Stimulated activated naive B cell treated with anti-CD40 and anti-IgM and Interleukin-4, amounts not matched to agents 10 μg/mL and 1 μg/mL and 100 μg/mL, for 72 hours (primary cell): ENCODE measurements around the gene SCOC.
A peak's percentile ranks its signal among the peaks of the same experiment; 100 is the strongest.
"Not testable (repeated sequence)": the region's sequence is repeated elsewhere in the genome, so short reads cannot be mapped to it uniquely, and the experiment has no call there.

Experiments
- ATAC-seq, 2 donors: fragments of 150-1000 bp; cut with Tn5 transposase; replicated peaks; 2 replicates each; pipeline ENCODE4 v1.10.0; 2021; ENCODE audit warnings: moderate library complexity in 1 of 2
- DNase-seq: peaks from one replicate; pipeline ENCODE4 v3.0.0; 2021
- H3K27ac Mint-ChIP-seq: one replicate; pipeline ENCODE4 v1.8.0; 2022; ENCODE audit warnings: mild to moderate bottlenecking, mixed read lengths
- H3K27me3 Mint-ChIP-seq, 2 donors: one replicate each; pipeline ENCODE4 v1.8.0; 2022; ENCODE audit warnings: mixed read lengths in 2 of 2
- H3K36me3 Mint-ChIP-seq, 2 donors: one replicate each; pipeline ENCODE4 v1.8.0; 2022; ENCODE audit warnings: mixed read lengths in 2 of 2, mild to moderate bottlenecking in 1 of 2
- H3K4me1 Mint-ChIP-seq, 2 donors: one replicate each; pipeline ENCODE4 v1.8.0; 2022; ENCODE audit warnings: mixed read lengths in 2 of 2, mild to moderate bottlenecking in 1 of 2
- H3K4me3 Mint-ChIP-seq, 2 donors: one replicate each; pipeline ENCODE4 v1.8.0; 2022; ENCODE audit warnings: mild to moderate bottlenecking in 2 of 2, mixed read lengths in 2 of 2, moderate library complexity in 1 of 2
- H3K9me3 Mint-ChIP-seq, 2 donors: one replicate each; pipeline ENCODE4 v1.8.0; 2022; ENCODE audit warnings: mixed read lengths in 2 of 2, mild to moderate bottlenecking in 1 of 2

The SCOC gene

DNA sequence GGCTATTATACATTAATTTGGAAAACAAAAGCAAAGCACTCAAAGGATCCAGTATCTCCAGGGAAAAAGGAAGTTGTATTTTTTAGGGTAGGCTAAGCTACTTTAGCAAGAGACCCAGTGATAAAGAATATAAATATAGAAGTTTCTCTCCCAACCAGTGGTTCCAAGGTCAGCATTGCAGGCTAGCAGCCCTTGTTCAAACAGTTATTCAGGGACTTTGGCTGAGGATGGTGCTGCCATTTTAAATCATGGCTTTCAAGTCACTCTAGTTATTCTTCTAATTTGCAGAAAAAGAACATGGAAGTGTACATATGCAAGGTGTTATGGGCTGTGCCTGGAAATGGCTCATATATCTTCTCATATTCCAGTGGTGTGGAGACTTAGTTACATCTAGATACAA, 9.3 kb downstream of the SCOC start:
- Mint-ChIP-seq H3K27ac (no peak overlapping the region), H3K27me3 (no peaks in the 10 kb centered on the region), H3K36me3 (peaks cover 4 to 9% of the 10 kb centered on the region in 2 donors), H3K4me1 (no peaks in the 10 kb centered on the region), H3K4me3 (no peak overlapping the region), H3K9me3 (no peaks in the 10 kb centered on the region)
- ATAC-seq (no peak), DNase-seq (no peak)

DNA sequence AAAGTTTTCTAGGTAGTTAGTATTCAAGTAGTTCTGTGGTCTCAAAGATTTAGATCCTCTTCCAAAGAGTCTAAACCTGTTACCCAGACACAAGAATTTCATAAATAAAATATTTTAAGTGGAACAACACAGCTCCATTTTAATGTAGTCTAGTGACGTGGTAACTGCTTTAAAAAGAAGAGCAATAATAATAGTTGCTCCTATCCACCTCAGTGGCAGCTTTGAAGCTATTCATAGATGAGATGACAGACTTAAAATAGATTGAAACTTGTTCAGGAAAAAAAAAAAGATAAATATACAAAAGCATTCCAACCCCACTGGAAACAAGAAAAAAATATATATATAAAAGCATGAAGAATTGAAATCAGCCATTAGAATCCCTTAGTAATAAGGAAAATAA, 14.6 kb downstream of the SCOC start:
- H3K27me3 Mint-ChIP-seq, result no peaks in the 10 kb centered on the region
- DNase-seq, result no peak
- no peak overlapping the region for H3K4me3 Mint-ChIP-seq
- no peak for ATAC-seq
- H3K4me1 Mint-ChIP-seq, result no peaks in the 10 kb centered on the region
- no peaks in the 10 kb centered on the region for H3K9me3 Mint-ChIP-seq
- peaks cover 0 to 2% of the 10 kb centered on the region in 2 donors for H3K36me3 Mint-ChIP-seq
- H3K27ac Mint-ChIP-seq, result no peak overlapping the region

DNA sequence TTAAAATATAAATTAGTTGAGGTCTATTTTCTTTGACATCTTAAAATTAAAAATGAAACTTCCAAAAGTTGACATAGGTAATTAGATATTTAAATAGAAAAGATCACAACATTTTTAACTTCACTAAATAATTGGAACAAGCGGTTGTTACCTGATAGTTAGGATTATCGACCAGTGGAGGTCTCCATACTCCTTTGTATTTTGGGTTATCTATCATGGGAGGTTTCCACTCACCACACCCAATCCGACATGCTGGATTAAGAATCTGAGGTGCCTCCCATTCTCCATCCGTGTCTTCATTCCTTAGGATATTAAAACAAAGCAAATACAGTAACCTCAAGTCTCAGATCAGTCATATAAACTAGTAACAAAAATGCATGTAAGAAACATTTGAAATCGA, 22.2 kb downstream of the SCOC start:
- no peaks in the 10 kb centered on the region for H3K9me3 Mint-ChIP-seq
- no peak for DNase-seq
- no peaks in the 10 kb centered on the region for H3K36me3 Mint-ChIP-seq
- no peak overlapping the region for H3K4me3 Mint-ChIP-seq
- ATAC-seq, result no peak
- no peaks in the 10 kb centered on the region for H3K27me3 Mint-ChIP-seq
- no peak overlapping the region for H3K27ac Mint-ChIP-seq
- H3K4me1 Mint-ChIP-seq, result no peaks in the 10 kb centered on the region

DNA sequence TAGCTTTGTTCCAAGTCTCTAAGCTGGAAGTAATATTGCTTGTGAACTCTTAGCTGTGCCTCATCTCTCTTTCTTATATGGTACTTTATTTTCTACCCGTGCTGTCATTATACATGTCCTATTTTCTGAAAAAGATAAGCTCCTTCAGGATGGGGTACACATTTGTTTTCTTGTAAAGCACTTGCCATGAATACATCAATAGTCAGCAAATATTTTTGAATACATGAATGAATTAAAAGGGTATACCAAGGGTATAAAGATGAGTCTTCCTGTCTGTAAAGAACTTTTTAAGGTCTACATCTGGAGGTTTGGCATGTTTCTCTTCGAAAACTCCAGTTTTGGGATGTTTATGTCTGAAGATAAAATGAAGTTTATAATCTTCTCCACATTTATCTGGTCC, 26.7 kb downstream of the SCOC start:
- no peak overlapping the region for H3K4me3 Mint-ChIP-seq

DNA sequence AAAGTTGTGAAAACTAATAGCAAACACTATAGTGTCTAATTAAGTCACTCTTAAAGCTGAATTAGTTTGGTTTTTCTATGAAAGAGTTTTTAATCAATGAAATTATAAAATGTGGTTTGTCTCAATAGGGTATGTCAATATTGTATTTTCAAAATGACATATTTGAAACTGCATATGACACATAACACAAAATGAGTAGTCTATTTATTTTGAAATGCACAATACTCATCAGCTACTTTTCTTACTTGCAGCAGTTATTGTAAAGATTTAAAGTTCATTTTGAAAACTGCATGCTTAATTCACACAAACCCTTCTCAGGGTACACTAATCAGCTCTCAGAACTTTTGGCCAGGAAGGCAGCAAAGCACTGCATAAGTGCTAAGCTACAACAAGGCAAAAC, 32.8 kb downstream of the SCOC start:
- no peak overlapping the region for H3K4me3 Mint-ChIP-seq
- no peaks in the 10 kb centered on the region for H3K9me3 Mint-ChIP-seq
- ATAC-seq (no peak), DNase-seq (no peak)
- H3K27ac Mint-ChIP-seq, result no peak overlapping the region
- no peaks in the 10 kb centered on the region for H3K36me3 Mint-ChIP-seq
- H3K27me3 Mint-ChIP-seq, result no peaks in the 10 kb centered on the region
- no peaks in the 10 kb centered on the region for H3K4me1 Mint-ChIP-seq

More for the DNA sequence above, 26.7 kb downstream of the SCOC start:
- Mint-ChIP-seq H3K4me1 (no peaks in the 10 kb centered on the region), H3K27ac (no peak overlapping the region), H3K9me3 (no peaks in the 10 kb centered on the region), H3K27me3 (no peaks in the 10 kb centered on the region), H3K36me3 (no peaks in the 10 kb centered on the region)
- DNase-seq (no peak), ATAC-seq (no peak)

DNA sequence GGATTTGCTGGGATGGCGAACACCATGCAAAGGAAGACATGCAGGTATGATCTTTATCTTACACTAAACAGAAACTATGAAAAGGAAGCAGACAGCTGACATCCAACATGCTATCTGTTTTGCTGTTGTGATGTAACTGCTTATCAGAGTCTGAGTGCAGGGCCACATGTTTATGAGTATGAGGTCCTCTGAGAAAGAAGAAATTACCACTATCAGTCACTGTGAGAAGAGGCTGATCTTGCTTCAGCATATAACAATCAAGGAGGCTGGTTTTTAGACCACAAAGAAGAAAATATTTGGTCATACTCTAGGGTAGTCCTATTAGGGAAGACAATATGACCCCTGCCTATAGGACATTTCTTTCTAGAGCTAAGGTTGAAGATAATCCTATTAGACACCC, 35.5 kb downstream of the SCOC start:
- H3K27ac Mint-ChIP-seq, result no peak overlapping the region
- DNase-seq (no peak), ATAC-seq (no peak)
- no peaks in the 10 kb centered on the region for H3K36me3 Mint-ChIP-seq
- no peaks in the 10 kb centered on the region for H3K9me3 Mint-ChIP-seq
- H3K4me1 Mint-ChIP-seq, result no peaks in the 10 kb centered on the region
- no peak overlapping the region for H3K4me3 Mint-ChIP-seq
- no peaks in the 10 kb centered on the region for H3K27me3 Mint-ChIP-seq

DNA sequence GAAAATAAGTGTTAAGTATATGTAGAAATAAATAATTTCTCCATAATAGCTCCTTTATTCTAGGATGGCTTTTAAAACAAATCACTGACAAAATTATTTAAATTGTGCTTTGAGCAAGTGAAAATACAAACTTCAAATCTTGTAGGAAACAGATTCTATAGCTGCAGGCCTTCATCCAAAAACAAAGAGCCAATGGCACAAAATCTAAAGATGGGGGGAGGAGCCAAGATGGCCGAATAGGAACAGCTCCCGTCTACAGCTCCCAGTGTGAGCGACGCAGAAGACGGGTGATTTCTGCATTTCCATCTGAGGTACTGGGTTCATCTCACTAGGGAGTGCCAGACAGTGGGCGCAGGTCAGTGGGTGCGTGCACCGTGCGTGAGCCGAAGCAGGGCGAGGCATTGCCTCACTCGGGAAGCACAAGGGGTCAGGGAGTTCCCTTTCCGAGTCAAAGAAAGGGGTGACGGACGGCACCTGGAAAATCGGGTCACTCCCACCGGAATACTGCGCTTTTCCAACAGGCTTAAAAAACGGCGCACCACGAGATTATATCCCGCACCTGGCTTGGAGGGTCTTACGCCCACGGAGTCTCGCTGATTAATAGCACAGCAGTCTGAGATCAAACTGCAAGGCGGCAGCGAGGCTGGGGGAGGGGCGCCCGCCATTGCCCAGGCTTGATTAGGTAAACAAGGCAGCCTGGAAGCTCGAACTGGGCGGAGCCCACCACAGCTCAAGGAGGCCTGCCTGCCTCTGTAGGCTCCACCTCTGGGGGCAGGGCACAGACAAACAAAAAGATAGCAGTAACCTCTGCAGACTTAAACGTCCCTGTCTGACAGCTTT, 39.9 kb downstream of the SCOC start:
- not testable (repeated sequence) for ATAC-seq, H3K4me3 Mint-ChIP-seq, H3K36me3 Mint-ChIP-seq, H3K4me1 Mint-ChIP-seq, H3K27ac Mint-ChIP-seq, DNase-seq, H3K9me3 Mint-ChIP-seq, H3K27me3 Mint-ChIP-seq

DNA sequence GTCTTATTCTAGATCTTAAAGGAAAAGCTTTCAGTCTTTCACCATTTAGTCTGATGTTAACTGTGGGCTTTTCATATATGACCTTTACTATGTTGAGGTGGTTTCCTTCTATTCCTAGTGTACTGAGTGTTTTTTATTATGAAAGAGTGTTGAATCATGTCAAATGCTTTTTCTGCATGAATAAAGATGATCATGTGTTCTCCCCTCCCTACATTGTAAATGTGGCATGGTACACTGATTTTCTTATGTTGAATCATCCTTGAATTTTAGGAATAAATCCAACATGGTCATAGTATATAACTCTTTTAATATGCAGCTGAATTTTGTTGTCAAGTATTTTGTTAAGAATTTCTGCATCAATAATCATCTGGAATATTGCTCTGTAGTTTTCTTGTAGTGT, 49.7 kb downstream of the SCOC start:
- H3K27me3 Mint-ChIP-seq, result peaks cover 17 to 31% of the 10 kb centered on the region in 2 donors
- no peaks in the 10 kb centered on the region for H3K9me3 Mint-ChIP-seq
- no peaks in the 10 kb centered on the region for H3K36me3 Mint-ChIP-seq
- peaks cover 5 to 7% of the 10 kb centered on the region in 2 donors for H3K4me1 Mint-ChIP-seq
- no peak for DNase-seq
- no peak overlapping the region for H3K4me3 Mint-ChIP-seq
- H3K27ac Mint-ChIP-seq, result no peak overlapping the region
- no peak for ATAC-seq

DNA sequence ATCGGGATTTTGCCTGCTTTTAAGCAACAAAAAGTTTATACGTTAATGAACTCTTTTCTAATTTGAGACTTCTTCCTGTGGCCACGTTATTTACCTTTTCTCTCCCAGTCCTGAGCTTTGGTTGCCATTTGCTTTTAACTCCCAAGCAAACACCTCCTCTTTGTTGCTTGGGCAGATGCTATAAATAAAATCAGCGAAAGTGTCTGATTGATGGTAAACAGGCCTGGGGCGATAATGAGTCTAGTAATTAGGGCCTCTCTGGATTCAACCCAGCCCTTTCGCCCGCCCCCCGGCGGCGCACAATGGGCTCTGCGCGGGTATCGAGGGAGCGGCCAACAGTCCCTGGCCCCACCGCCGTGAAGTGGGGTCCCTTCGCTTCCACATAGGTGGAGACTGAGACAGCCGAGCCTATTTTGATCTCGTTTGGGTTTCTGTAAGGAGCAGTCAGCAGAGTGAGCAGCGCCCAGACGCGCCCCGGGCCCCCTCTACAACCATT, 53.2 kb downstream of the SCOC start:
- Mint-ChIP-seq H3K27ac (no peak overlapping the region), H3K4me1 (peaks cover 5 to 7% of the 10 kb centered on the region in 2 donors), H3K4me3 (peak overlapping the region; percentile 79 to 82), H3K36me3 (no peaks in the 10 kb centered on the region), H3K9me3 (no peaks in the 10 kb centered on the region), H3K27me3 (peaks cover 27 to 46% of the 10 kb centered on the region in 2 donors)
- DNase-seq (peak; percentile 1), ATAC-seq (peak; percentile 42 to 46)

DNA sequence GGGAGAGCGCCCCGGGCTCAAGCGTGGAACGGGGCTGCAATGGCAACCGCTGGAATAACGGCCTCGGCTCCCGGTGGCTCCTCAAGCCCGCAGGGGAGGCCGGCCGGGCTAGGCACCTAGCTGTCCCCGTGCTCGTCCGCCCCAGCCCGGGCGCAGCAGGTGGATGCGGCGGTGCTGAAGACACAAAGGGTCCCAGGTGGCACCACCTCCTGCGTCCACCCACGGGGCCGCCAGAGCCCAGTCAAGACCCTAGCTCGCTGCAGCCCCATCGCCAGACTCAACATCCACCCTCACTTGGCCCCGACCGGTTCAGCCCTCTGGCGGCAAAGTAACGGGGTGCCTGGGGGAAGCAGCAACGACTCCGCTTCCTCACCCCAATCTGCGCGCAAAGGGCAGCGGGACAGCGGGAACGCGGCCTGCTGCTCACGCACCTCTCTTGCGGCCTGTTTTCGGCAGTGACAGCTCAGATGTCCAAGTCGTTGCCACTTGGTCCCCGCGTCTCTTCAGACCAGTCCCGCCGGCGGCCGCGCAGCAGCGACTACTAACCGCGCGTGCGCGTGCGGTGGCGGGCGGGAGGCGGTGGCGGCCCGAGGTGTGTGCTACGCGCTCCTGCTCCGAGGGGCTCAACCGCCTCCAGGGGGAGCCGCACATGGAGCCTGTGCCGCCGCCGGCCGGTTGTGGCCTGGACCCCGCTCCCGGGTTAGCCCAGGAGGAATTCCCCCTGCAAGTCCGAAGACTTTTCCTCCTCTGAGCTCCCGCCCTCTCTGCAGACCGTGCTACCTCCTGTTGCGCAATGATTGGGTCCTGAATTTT, 53.9 kb downstream of the SCOC start, which contains the start of gene CLGN:
TSS of gene CLGN (minus strand) at position 543 of the 813 bp plus-strand sequence. CDS start 14,570 bp downstream, outside the sequence.
- Mint-ChIP-seq H3K4me1 (peaks cover 5 to 7% of the 10 kb centered on the region in 2 donors), H3K27me3 (peaks cover 27 to 51% of the 10 kb centered on the region in 2 donors), H3K9me3 (no peaks in the 10 kb centered on the region), H3K27ac (no peak within 1 kb of the TSS), H3K36me3 (no peaks in the 10 kb centered on the region), H3K4me3 (peak within 1 kb of the TSS; percentile 79 to 82)
- peak; percentile 92 for ATAC-seq
- peak; percentile 56 for DNase-seq

DNA sequence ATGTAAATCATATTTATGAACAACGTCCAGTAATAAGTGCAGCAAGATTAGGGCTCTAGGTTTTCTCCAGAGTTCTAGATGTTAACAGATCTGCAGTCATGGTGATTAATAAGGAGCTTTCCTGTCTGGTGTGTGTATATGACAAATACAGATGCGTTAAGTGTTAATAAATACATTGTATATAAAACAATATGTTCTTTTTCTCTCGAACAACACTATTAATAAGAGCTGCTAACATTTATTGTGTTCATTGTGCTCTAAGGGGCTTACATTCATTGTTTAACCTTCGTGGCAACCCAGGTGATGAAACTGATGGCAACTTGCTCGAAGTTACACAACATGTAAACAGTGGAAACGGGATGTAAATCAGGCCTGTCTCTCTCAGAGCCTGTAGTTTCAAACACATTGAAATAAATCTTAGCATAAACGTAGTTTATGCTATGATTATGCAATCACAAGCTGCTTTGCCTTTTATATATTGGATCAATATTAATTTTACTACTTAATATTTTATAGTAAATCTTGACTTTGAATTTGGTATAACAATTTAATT, 54.5 kb downstream of the SCOC start:
- DNase-seq, result no peak
- H3K9me3 Mint-ChIP-seq, result no peaks in the 10 kb centered on the region
- H3K4me1 Mint-ChIP-seq, result peaks cover 5 to 7% of the 10 kb centered on the region in 2 donors
- no peak for ATAC-seq
- no peaks in the 10 kb centered on the region for H3K36me3 Mint-ChIP-seq
- H3K4me3 Mint-ChIP-seq, result peak overlapping the region; percentile 79 to 82
- H3K27ac Mint-ChIP-seq, result no peak overlapping the region
- peaks cover 27 to 57% of the 10 kb centered on the region in 2 donors for H3K27me3 Mint-ChIP-seq
